OCI-LY1 (cell line): Measurements from ENCODE around the gene C9.

ENCODE experiments used
- CTCF ChIP-seq: fragments of 200-600 bp; sonication (generic), shearing (Covaris generic); IDR thresholded peaks from 2 replicates; pipeline ENCODE4 v1.5.1; 2017; ENCODE audit warnings: mild to moderate bottlenecking, antibody characterized with exemption, low read length, moderate library complexity, mixed read lengths
- EZH2 ChIP-seq: fragments of 200-600 bp; sonication (generic), shearing (Covaris generic); IDR thresholded peaks from 2 replicates; pipeline ENCODE4 v1.8.0; 2017; ENCODE audit warnings: borderline replicate concordance, mixed run types, mild to moderate bottlenecking, antibody characterized with exemption, low read length, moderate library complexity, mixed read lengths

- TF ChIP-seq EZH2 = no peak
- no peak for TF ChIP-seq CTCF
These were observed 32.5 kb upstream of the C9 start for GRCh38 chr5:39396843-39397242.
